NCI-H1417 treated with DMSO at 0.1 percent for 48 hours (cell line): ENCODE measurements around the gene SNX8.

Experiments
- DNase-seq: peaks from one replicate; lab custom pipeline; 2025; lab: John Stamatoyannopoulos, UW

The SNX8 gene

DNA sequence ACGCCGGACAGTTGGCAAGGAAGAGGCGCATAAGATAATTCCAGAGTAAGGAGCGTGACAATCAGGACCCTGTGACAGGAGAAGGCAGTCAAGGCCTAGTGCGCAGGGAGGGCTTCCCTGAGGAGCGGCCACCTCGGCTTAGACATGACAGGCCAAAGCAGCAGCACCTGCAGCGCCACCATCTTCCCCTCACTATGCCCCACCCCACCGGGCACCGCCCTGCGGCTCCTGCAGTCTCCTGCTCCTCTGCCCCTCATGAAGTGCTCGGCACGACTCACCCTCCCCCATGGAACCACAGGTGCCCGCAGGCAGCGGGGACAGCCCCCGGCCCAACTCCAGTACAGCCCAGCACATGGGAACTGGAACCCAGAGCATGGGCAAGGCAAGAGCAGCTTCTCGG lies 93.3 kb downstream of the SNX8 start:
- DNase-seq = no peak

DNA sequence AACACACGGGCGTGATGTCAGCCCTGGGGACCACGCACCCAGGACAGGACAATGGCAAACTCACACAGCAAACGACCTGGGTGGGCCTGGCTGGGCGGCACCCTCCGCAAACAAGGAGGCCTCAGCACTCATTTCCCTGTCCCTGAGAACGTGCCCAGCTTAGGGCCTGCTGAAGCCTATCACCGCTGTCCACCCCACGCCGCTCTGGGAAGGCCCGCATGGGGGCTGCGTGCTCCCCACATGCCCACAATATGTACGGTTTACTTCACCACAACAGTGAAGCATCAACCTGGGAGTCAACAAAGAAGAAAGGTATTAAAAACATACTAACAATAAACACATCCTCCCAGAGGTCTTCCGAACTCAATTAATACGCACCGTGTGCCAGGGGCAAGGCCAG lies 93.7 kb downstream of the SNX8 start:
- DNase-seq = no peak

DNA sequence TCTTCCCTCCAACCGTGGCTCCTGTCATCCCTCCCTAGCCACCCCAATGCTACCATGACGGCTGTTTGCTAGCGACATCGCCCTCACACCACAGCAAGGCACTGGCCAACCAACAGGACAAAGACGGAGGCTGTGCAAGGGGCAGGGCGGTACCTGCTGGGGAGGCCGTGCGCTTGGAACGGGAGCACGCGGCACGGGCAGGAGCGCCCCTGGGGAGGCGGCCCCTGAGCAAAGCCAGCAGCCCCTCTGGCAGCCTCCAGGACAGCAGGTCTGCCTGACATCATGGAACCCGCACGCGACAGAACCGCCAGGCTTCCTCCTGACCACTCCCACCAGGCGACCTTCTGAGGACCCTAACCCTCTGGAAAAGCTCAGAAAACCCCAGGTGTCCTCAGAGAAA lies 94.2 kb downstream of the SNX8 start:
- DNase-seq = no peak

DNA sequence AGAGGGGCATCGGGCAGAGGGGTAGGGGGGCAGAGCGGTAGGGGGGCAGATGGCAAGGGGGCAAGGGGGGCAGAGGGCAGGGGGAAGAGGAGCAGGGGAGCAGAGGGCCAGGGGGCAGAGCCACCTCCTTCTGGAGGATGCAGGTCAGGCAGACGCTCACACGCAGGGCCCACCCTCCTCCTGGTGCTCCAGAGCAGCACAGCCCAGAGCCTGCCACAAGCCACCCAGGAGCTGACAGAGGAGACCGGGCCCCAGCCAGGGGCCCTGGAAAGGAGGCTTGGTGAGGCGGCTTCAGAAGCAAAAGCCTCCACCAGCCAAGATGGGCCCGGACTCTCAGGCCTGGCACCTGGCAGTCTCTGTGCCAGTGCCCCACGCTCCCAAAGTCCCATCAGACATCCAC lies 94.6 kb downstream of the SNX8 start:
- no peak for DNase-seq

DNA sequence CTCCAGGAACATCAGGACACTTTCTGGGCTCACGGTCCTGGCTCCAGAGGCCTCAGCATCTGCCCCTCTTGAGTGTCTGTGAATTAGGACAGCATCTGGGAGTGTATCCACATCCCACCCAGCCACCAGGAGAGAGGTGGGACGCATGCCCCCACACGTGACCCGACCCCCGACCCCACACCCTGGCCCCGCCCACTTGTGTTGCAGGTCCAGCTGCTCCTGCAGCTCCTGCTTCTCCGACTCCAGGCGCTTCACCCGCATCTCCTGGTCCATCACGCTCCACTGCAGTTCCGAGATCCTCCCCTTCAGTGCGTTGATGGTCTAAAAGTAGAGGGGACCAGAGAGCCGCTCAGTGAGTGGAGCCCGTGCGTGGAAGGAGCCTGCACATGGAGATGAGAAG lies 95.1 kb downstream of the SNX8 start:
- DNase-seq = no peak

DNA sequence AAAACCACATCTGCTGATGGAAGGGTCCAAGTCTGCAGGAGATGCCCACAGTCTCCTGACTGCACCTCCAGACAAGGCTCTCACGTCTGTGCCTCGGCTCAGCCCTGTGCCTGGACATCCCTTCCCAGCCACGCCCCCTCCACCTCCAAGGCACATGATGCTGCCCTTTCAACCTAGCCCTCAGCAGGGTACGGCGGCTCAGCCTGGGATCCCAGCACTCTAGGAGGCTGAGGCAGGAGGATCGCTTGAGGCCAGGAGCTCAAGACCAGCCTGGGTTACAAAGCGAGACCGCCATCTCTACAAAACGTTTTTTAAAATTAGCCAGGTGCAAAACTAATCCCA lies 95.8 kb downstream of the SNX8 start:
- DNase-seq = no peak

DNA sequence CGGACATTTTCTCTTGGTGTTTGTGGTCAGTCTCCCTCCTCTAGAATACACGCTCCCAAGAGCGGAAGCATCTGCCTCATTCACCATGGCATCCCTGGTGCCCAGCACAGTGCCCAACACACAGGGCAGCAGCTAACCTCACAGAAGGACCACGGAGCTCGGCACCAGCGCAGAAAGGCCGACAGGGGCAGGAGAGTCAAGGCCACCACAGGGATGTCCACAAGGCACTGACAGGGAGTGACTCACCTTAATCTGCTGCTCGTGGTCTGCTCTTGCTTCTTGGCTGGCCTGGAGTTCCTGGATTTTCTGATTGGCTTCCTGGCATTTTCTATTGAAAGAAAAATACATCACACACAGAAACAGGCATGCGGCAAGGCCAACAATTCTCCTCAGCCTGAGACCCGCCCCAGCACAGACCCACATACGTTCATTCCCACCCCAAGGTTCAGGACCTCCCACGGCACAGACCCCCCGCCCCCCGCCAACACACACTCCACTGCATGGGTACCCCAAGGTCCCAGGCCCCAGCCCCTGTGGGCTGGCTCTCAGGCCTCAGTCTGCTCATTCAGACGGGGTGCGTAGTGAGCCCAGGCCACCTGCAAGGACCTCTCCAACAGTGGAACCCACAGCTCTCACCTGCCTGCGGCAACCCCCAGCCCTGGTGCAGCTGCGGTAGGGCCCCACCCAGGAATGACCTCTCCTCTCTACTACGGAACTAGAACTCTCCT lies 96.4 kb downstream of the SNX8 start:
- no peak for DNase-seq

DNA sequence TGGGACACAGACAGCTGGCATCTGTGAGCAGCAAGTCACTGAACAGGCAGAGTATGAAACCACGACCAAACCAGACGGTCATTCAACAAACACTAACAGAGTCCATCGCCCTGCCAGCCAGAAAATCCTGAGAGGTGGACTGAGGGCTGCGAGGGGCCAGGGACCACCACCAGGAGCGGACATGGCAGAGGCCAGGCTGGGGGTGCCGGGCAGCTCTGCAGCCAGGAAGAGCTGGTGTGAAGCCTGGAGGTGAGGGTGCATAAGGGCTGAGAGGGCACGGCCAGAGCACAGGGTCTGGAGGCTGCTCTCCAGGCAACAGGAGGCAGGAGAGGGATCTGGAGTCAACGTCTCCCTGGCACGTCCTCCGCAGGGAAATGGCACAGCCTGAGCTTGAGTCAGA lies 97.0 kb downstream of the SNX8 start:
- DNase-seq = no peak

DNA sequence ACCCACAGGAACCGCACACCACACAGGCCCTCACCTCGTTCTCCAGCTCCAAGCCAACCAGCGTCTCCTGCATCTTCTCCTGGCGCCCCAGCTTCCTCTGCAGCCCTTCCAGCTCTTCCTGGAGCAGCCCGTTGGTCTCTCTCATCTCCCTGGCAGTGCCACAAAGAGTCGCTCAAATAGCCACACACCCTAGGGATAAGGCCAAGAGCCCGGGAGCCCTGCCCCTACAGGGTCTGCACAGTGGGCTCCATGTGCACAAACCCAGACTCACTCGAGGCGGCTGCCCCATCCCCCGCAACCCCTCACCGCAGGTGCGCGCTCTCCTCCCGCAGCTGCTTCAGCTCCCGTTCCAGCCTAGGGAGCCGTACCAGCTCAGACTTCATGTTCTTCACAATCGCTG lies 98.4 kb downstream of the SNX8 start:
- DNase-seq = no peak

DNA sequence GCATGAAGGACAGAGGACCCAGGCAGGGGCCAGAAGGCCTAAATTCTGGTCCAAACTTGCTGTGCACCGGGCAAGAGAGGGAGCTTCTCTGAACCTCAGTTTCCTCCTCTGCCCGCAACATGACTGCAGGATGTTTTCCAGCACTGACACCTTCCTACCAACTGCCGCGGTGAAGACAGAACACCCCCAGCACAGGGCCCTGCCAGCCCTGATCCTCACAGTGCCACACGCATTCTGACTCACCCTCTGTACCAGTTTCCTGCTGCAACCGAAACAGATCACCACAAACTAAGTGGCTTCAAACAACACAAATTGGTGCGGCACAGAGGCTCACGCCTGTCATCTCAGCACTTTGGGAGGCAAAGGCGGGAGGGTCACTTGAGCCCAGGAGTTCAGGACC lies 99.6 kb downstream of the SNX8 start:
- DNase-seq = no peak

DNA sequence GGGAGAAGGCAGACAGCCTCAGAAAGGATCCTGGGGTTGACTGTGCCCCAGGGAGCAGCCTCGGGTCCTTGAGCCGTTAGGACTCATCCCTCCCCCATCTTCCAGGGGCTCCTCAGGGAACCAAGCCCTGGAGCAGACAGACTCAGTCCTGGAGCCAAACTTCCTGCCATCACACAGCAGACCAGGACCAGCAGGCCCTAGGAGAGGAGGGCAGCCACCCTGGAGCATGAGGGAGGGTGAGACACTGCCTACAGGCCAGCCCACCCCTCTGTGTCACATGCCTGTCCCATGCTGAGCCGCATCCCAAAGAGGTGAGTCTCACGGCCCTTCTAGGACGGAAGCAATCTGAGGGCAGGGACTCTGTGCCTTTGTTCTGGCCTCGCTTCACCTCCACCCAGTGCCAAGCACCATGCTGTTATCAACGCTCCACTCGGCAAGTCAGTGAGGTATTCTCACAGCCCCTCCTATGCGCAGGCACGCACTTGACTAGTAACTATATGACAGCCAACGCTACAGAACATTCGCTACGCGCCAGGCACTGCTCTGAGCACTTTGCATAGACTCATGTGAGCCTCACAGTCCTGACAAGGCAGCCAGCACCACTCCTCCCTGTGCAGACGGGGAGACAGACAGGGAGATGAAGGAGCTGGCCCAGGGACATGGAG lies 100.6 kb downstream of the SNX8 start:
- no peak for DNase-seq

DNA sequence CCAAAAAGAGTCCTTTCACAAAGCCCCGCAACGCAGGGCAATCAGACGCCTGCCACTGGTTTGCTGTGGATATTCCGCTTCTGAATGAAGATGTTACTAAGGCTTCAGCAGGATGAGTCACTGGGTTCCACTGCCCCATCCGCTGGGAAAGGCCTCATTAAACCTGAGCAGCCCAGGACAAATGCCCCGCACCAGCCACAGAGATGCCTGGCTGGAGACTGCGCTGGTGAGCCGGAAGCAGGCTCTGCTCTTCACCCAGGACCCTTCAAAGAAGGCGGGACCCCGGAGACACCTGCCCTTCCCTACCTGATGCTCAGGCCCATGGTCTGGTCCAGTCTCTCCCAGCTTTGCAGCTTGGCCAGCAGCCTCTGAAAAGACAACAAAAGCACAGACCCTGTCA lies 101.3 kb downstream of the SNX8 start:
- no peak for DNase-seq

DNA sequence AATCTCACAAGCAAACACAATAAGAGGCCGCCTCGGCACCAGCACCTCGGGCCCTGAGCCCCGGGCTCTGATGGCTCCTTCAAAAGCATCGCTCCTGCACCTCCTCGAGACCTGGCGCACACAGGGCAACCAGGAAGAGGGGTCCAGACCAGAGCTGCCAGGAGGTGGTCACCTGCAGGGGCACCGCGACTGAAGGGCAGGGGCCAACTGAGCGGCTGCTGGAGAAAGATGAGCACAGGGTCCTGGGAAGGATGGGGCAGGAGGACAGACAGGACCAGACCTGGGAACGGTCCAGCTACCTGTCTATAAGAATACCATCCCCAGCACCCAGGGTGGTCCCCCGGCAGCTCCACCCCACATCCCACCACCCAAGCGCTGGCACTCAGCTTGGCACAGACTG lies 102.3 kb downstream of the SNX8 start:
- DNase-seq = no peak

DNA sequence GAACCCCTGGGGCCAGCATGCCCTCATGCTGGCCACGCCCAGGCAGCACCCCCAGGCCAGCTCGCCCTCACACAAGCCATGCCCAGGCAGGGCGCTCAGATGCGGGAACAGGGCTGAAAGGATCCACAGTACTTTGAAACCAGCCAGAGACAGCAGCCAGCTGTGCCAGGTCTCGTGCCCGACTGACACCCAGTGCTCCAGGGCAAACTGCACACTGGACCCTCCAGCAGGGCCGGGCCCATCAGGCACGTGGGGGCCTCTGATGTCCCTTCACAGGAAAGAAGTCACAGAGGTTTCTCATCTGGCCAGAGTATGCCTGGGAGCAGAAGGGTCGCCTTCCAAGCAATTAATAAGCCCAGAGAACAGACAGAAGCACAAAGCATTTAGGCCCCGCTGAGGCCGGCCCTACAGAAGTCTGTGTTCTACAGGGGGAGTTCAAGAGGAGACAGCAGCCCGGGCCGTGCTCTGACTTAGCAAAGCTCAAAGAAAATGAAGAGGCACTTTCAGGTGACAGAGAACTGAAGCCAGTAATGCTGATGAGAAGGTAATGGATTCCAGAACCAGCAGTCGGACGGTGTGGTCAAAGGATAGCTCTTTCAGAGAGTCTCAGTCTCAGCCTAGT lies 102.9 kb downstream of the SNX8 start:
- no peak for DNase-seq

DNA sequence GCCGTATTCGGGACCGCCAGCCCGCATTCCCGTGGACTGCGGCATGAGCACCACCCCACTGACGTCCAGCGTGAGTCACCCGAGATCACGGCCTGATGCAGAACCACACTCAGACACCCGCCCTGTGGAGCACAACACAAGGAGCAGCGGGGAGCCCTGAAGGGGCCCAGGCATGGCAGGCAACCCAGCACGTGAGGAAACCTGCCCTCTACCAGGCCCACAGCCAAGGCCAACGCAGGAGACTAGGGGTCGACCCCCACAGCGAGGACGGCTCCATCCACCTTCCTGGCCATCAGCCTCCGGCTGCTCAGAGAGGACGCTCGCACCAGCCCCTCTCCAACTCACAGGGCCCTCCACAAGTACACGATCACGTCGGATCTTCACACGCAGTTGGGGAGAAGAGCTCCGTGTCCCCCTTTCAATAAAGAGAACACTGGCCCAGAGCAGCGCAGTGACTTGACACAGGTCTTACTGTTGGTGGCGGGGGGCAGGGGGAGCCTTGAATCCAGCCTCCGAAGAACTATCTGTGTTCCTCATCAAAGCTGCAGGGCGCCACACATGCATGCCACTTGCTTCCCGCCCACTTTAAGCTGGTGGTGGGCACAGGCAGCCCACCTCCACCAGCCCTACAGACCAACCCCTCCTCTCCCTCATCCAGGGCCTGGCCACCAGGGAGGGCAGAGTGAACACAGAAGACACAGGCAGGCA lies 103.5 kb downstream of the SNX8 start:
- DNase-seq = no peak

DNA sequence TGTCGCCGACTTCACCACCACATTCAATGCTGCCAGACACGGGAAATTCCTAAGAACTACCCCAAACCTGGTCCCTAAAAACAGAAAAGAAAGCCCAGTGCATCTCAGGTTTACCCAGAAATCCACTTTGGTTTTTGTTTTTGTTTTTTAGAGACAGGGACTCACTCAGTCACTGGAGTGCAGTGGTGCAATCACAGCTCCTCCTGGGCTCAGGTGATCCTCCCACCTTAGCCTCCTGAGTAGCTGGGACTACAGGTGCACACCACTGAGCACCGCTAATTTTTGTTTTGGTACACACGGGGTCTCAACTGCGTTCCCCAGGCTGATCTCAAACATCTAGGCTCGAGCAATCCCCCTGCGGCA lies 104.3 kb downstream of the SNX8 start:
- no peak for DNase-seq

DNA sequence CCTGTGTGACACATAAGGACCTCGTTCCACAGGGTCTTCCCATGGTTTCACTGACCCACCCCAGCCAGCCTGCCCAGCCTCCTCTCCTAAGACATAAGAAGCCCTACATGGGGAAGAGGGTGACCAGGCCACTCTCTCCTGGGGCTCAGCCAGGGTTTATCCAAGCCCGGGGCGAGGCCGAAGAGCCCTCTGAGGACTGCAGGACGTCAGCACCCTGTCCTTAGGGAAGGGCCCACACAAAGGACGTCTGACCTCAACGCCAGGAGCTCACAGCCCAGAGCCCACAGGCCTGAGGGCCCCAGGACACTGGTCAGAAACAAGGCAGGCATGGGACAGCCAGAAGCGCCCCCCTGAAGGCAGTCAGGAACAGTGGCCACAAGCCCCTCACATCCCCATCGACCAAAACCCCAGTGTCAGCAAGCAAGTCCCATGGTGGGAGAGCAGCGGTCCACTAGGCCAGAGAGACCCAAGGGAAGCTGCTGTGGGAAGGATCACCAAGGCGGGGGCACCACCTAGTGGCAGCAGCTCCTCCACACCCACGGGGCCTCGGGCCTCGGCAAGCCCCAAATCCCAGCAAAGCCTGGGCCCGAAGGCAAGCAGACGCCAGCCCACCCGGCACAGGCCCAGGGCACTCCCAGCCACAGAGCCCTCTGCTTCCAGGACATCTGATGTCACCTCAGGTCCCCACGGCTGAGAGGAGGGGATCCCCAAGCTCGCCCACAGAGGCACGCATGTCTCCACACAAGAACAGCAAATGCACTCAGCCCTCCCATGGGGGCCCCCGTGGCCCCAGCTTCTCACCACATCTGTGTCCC lies 104.9 kb downstream of the SNX8 start:
- no peak for DNase-seq

DNA sequence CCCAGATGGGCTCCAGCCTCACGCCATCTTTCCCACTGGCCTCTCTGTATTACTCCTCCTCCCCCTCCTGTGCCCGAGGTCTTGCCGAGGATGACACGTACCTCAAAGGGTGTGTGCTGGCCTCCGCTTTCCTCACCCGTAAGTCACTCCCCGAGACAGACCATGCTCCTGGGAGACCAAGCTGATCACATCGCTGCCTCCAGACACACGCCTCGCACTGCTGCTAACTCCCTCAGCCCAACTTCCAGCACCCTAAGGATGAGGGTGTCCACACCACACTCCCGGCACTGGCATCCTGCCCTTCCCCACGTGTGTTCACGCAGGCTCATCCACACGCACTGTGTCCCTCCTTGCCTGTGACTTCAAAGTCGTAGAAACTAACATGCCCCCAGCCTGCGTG lies 105.5 kb downstream of the SNX8 start:
- DNase-seq = no peak

DNA sequence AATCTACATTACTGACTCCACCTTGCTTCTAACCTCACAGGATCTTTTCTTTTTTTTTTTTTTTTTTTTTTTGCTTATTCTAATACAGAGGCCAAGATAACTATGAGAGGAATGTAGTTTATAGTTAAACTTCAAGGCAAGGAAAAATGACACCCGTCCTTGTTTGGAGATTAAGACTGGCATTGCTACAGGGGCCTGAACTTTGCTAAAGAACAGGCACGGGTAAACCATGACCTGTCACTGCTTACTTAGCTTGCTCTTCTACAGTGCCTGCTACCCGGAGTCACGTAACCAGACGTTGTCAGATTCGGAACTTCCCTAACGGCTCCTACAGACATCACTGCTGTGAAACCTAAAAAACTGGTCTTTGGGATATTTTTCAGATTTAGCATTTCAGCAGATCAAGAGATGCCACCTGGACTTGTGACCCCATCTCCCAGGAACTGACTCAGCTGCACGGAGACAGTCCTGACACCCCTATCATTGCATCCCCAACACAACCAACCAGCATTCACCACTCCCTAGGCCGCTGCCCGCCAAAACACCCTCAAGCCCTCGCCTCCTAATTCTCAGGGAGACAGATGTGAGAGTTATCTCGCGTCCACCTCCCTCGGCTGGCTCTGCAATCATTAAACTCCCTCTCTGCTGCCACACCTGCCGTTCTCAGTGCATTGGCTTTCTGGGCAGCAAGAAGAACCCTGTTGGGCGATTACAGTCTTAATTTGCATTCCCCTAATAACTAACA lies 109.0 kb downstream of the SNX8 start:
- DNase-seq = no peak

DNA sequence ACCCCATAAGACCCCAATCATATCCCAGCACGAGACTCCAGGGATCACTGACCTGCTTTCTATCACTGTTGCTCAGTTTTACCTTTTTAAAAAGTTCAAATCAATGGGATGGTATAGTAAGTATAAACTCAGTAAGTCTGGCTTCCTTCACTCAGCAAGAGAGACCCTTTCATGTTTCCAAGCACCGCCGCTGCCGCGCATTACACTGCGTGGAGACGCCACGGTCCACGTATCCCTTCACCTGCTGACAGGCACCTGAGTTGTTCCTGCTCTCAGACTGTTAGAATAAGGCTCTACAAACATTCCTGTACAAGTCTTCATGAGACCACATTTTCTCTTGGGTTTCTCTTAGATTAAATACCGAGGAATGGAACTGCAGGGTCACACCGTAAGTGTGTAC lies 109.8 kb downstream of the SNX8 start:
- no peak for DNase-seq

DNA sequence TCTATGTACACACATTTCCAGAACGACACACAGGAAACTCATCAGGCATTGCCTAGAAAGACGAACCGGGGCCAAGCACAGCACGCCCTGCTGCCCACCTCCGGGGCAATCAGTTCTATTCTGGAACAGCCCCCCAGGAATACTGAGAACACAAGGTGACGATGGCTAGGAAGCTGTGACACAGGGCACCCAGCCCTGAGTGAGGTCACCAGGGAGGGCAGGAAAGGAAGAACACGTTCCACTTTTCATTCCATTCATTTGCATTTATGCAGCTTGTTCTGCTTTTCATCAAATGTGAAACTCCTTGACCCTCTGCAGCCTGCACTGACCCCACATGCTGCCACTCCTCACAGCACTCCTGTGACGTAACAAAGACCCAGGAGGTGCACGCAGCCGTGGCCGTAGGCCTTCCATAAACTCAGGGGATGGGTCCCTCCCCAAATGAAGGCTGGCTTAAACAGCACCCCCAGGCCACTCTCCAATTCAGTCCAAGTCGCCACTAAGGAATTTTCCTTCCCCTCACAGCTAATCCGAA lies 110.4 kb downstream of the SNX8 start:
- DNase-seq = no peak
